IMR-90 (cell line): ENCODE measurements around the gene HSF2BP. TPM values are rescaled to one million over a fixed set of nuclear protein-coding genes. Genes with fewer than 3 reads are reported as not detected.

Experiments
- ATAC-seq: fragments of 200-7000 bp; cut with Tn5 transposase; 2 replicates; pipeline ENCODE4 v1.9.1; 2020; ENCODE audit warnings: low read depth, mild to moderate bottlenecking, moderate library complexity
- BruUV-seq: library from RNA; stranded (reverse); fragments of 400-500 nt; replicated peaks from 2 replicates; lab custom pipeline; 2021; lab: Mats Ljungman, UMichigan
- CTCF ChIA-PET: fragments of 300-600 bp; formaldehyde crosslinking; extraction: SDS; loops from one replicate; lab custom pipeline; 2021; ENCODE audit warnings: antibody characterized with exemption; lab: Yijun Ruan, JAX
- POLR2A ChIA-PET: fragments of 300-600 bp; sonication (Branson Sonifier 250); formaldehyde crosslinking; loops from one replicate; lab custom pipeline; 2022; ENCODE audit warnings: antibody characterized with exemption; ENCODE audit not compliant: unreplicated experiment; lab: Charles Lee
- DNase-seq: peaks from one replicate; pipeline ENCODE4 v3.0.0; 2013
- H2AFZ ChIP-seq: replicated peaks from 2 replicates; pipeline ENCODE3; 2013; ENCODE audit warnings: low read length, mild to moderate bottlenecking; ENCODE audit not compliant: poor library complexity
- H2AK5ac ChIP-seq: 2 replicates; pipeline ENCODE4 v1.6.1; 2013; ENCODE audit warnings: low read depth, low read length, inconsistent platforms
- H2AK9ac ChIP-seq: replicated peaks from 2 replicates; pipeline ENCODE3; 2013; ENCODE audit warnings: mild to moderate bottlenecking, low read depth, low read length, moderate library complexity; ENCODE audit not compliant: poor library complexity
- H2BK120ac ChIP-seq: 2 replicates; pipeline ENCODE4 v1.6.1; 2013; ENCODE audit warnings: low read depth, low read length, inconsistent platforms
- H2BK15ac ChIP-seq: 3 replicates; pipeline ENCODE4 v1.6.1; 2013; ENCODE audit warnings: low read depth, low read length, inconsistent platforms
- H2BK20ac ChIP-seq: 2 replicates; pipeline ENCODE4 v1.6.1; 2013; ENCODE audit warnings: low read depth, mild to moderate bottlenecking, inconsistent platforms, low read length, moderate library complexity
- H2BK5ac ChIP-seq: 2 replicates; pipeline ENCODE4 v1.6.1; 2013; ENCODE audit warnings: mild to moderate bottlenecking, low read depth, low read length, inconsistent platforms; ENCODE audit not compliant: poor library complexity, severe bottlenecking
- H3K14ac ChIP-seq: replicated peaks from 2 replicates; pipeline ENCODE4 v1.6.1; 2013; ENCODE audit warnings: low read depth, low read length, inconsistent platforms
- H3K18ac ChIP-seq: 2 replicates; pipeline ENCODE4 v1.6.1; 2013; ENCODE audit warnings: low read depth, low read length, control low read depth
- H3K23ac ChIP-seq: 2 replicates; pipeline ENCODE4 v1.6.1; 2013; ENCODE audit warnings: low read depth, low read length, inconsistent platforms
- H3K27ac ChIP-seq: 2 replicates; pipeline ENCODE4 v1.5.1; 2013; ENCODE audit warnings: mild to moderate bottlenecking, control low read depth, low read length; ENCODE audit not compliant: insufficient read depth
- H3K27me3 ChIP-seq: 2 replicates; pipeline ENCODE4 v1.6.1; 2013; ENCODE audit warnings: low read length; ENCODE audit not compliant: control insufficient read depth, insufficient read depth
- H3K36me3 ChIP-seq: 2 replicates; pipeline ENCODE4 v1.6.1; 2013; ENCODE audit warnings: low read length, mixed read lengths; ENCODE audit not compliant: control insufficient read depth, insufficient read depth
- H3K4ac ChIP-seq: 2 replicates; pipeline ENCODE4 v1.6.1; 2013; ENCODE audit warnings: low read depth, low read length, inconsistent platforms
- H3K4me1 ChIP-seq: 2 replicates; pipeline ENCODE4 v1.6.1; 2013; ENCODE audit warnings: low read length, mixed read lengths; ENCODE audit not compliant: control insufficient read depth, insufficient read depth
- H3K4me2 ChIP-seq: 2 replicates; pipeline ENCODE4 v1.6.1; 2013; ENCODE audit warnings: low read depth, mild to moderate bottlenecking, control low read depth, low read length, moderate library complexity
- H3K4me3 ChIP-seq: 2 replicates; pipeline ENCODE4 v1.5.1; 2013; ENCODE audit warnings: low read depth, mild to moderate bottlenecking, control low read depth, low read length, moderate library complexity; ENCODE audit not compliant: insufficient read depth
- H3K56ac ChIP-seq: 2 replicates; pipeline ENCODE4 v1.6.1; 2013; ENCODE audit warnings: low read length, inconsistent platforms; ENCODE audit not compliant: insufficient read depth; ENCODE audit errors: extremely low read depth
- H3K79me1 ChIP-seq, 2 experiments: 2 replicates each; pipeline ENCODE4 v1.6.1; 2013; ENCODE audit warnings: low read length in 2 of 2, inconsistent platforms in 1 of 2, low read depth in 1 of 2
- H3K9ac ChIP-seq: 2 replicates; pipeline ENCODE4 v1.6.1; 2013; ENCODE audit warnings: low read depth, low read length, control low read depth
- H3K9me1 ChIP-seq: 2 replicates; pipeline ENCODE4 v1.6.1; 2013; ENCODE audit warnings: low read length, inconsistent platforms; ENCODE audit not compliant: insufficient read depth
- H3K9me3 ChIP-seq: 2 replicates; pipeline ENCODE4 v1.6.1; 2013; ENCODE audit warnings: low read length; ENCODE audit not compliant: control insufficient read depth, insufficient read depth
- H4K20me1 ChIP-seq: 2 replicates; pipeline ENCODE4 v1.6.1; 2013; ENCODE audit warnings: low read length, inconsistent platforms; ENCODE audit not compliant: insufficient read depth
- H4K5ac ChIP-seq: 2 replicates; pipeline ENCODE4 v1.6.1; 2013; ENCODE audit warnings: mild to moderate bottlenecking, low read depth, low read length, control low read depth
- H4K8ac ChIP-seq, 2 experiments: 2 replicates each; pipeline ENCODE4 v1.6.1; 2013; ENCODE audit warnings: low read depth in 2 of 2, low read length in 2 of 2, control low read depth in 1 of 2, inconsistent platforms in 1 of 2
- H4K91ac ChIP-seq: 2 replicates; pipeline ENCODE4 v1.6.1; 2013; ENCODE audit warnings: low read depth, low read length, inconsistent platforms; ENCODE audit not compliant: insufficient read depth
- CEBPB ChIP-seq: IDR thresholded peaks from 2 replicates; pipeline ENCODE4 v1.6.1; 2012; ENCODE audit warnings: low read depth, low read length, improper control_type of control experiment
- MAFK ChIP-seq: IDR thresholded peaks from 2 replicates; pipeline ENCODE4 v1.6.1; 2012; ENCODE audit warnings: low read depth, low read length, improper control_type of control experiment
- POLR2A ChIP-seq: IDR thresholded peaks from 2 replicates; pipeline ENCODE4 v1.6.1; 2012; ENCODE audit warnings: mild to moderate bottlenecking, low read depth, low read length
- RCOR1 ChIP-seq: IDR thresholded peaks from 2 replicates; pipeline ENCODE4 v1.6.1; 2012; ENCODE audit warnings: mild to moderate bottlenecking, low read length, improper control_type of control experiment; ENCODE audit not compliant: insufficient replicate concordance
- SMC3 ChIP-seq: fragments of 150-350 bp; IDR thresholded peaks from 2 replicates; pipeline ENCODE4 v1.6.1; 2016; ENCODE audit warnings: low read depth, mild to moderate bottlenecking, antibody characterized with exemption, low read length, moderate library complexity
- WGBS, 2 experiments: methylation state at CpG; one replicate each; pipeline versions ENCODE4 v1.1.5 to v1.1.7; 2013; ENCODE audit warnings: missing lambda C conversion rate in 2 of 2; ENCODE audit not compliant: insufficient read length in 1 of 2; ENCODE audit errors: extremely low coverage in 2 of 2; 5-methylcytosine and 5-hydroxymethylcytosine counted together
- dilution Hi-C: fragments of 300-500 bp; cut with HindIII; formaldehyde crosslinking; loops from one replicate; pipeline ENCODE4 v1.14.3; 2018; ENCODE audit warnings: low sequenced_read_pairs; ENCODE audit not compliant: unreplicated experiment
- in situ Hi-C: fragments of 300-500 bp; cut with MboI; formaldehyde crosslinking; loops from 3 replicates; pipeline ENCODE4 v1.14.3; 2019; ENCODE audit warnings: low sequenced_read_pairs, inconsistent platforms, mixed read lengths
- intact Hi-C: fragments of 100-400 bp; cut with micrococcal nuclease; formaldehyde crosslinking; loops from 2 replicates; pipeline ENCODE4 v1.10.0; 2022
- polyA plus RNA-seq, 3 experiments: library from polyadenylated mRNA; depleted of rRNA; stranded (reverse); fragments of >200 nt; gene quantifications; 2 replicates each; pipeline ENCODE4 v1.2.3, GENCODE V29; 2012; ENCODE audit warnings: low replicate concordance in 1 of 3
- total RNA-seq: library from RNA; depleted of rRNA; stranded (reverse); fragments of >200 nt; gene quantifications from 2 replicates; pipeline ENCODE4 v1.2.3, GENCODE V29; 2012
- TF ChIP-seq, protein P1 (sequence below): fragments of 150-350 bp; IDR thresholded peaks from 2 replicates; pipeline ENCODE4 v1.6.1; 2016; ENCODE audit warnings: low read depth, mild to moderate bottlenecking, low read length, moderate library complexity, borderline replicate concordance
- TF ChIP-seq, protein P2 (sequence below): fragments of 150-350 bp; IDR thresholded peaks from 2 replicates; pipeline ENCODE4 v1.6.1; 2017; ENCODE audit warnings: mild to moderate bottlenecking, antibody characterized with exemption, low read length, low read depth
- TF ChIP-seq, protein P3 (sequence below): conservative IDR thresholded peaks from 2 replicates; pipeline ENCODE4 v1.5.1; 2012; ENCODE audit warnings: mild to moderate bottlenecking, low read depth, low read length, improper control_type of control experiment

Gene HSF2BP
- total and polyA plus RNA-seq, 2 of the 4 experiments (the other 2 are of a cell fraction): 0.87 to 0.90 TPM

DNA sequence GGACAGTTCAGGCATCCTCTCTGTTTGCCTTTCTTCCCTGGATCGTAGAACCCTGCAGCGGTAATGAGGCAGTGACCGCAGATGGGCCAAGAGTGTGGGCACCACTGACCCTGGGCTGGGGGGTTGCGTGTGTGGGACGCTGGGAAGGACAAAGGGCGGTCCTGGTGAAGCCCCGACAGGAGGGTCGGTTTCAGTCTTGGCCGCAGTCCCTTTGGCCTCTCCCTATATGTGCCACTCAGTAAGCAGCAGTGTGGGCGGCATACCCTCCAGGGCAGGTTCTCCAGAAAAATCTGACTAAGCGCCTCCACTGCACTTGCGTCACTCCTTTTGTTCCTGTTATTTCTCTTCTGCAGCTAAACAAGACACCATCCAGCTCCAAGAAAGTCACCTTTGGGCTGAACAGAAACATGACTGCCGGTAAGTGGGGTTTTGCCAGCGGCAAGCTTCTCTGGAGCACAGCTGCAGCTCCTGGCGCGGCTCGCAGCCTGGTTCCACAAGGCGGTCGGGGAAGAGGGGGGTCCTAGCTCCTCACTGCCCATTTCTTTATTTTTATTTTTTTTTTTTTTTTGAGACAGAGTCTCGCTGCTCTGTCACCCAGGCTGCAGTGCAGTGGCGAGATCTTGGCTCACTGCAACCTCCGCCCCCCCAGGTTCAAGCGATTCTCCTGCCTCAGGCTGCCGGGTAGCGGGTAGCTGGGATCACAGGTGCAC lies 32.0 kb upstream of the HSF2BP start:
- no TSS peak for BruUV-seq
- POLR2A ChIA-PET: interaction anchor here (0.6 kb wide), 1 partner anchor 418 kb away, joined by 3 read pairs; no protein-coding TSS in a partner anchor

More for the DNA sequence above, 32.0 kb upstream of the HSF2BP start:
- no peak overlapping the region for H3K4me3 ChIP-seq
- H3K14ac ChIP-seq: no peak overlapping the region
- ATAC-seq: no peak
- H3K36me3 ChIP-seq: peaks cover 71% of the 10 kb centered on the region
- H3K9ac ChIP-seq: no peak overlapping the region
- H3K27me3 ChIP-seq: no peaks in the 10 kb centered on the region
- no peak overlapping the region for H2AK5ac ChIP-seq
- CTCF ChIA-PET: no interaction called here
- H2BK5ac ChIP-seq: no peak overlapping the region
- intact Hi-C loops (no loop called here), in situ Hi-C loops (no loop called here), dilution Hi-C loops (no loop called here)
- H3K4ac ChIP-seq: no peak overlapping the region
- WGBS, 2 experiments: 91% methylated on average over 6 of the region's 25 CpGs; no CpG with 5 or more reads in 1 of the 2 experiments
- no peaks in the 10 kb centered on the region for H4K20me1 ChIP-seq
- H3K79me1 ChIP-seq: 0 out of 4 replicates have a peak, but pooled peaks cover 0 to 3% of the 10 kb centered on the region in 2 experiments
- no peak overlapping the region for H3K56ac ChIP-seq
- no peak overlapping the region for H3K4me2 ChIP-seq
- H4K5ac ChIP-seq: no peak overlapping the region
- no peak overlapping the region for H3K18ac ChIP-seq
- H2BK15ac ChIP-seq: no peak overlapping the region
- no peaks in the 10 kb centered on the region; the same call in 1 of the 2 replicates for H3K9me1 ChIP-seq
- H2BK20ac ChIP-seq: no peak overlapping the region
- no peak overlapping the region for H3K23ac ChIP-seq
- no peak overlapping the region for H4K8ac ChIP-seq
- H3K27ac ChIP-seq: no peak overlapping the region
- no peak overlapping the region for H2AFZ ChIP-seq
- no peak for DNase-seq
- no peaks in the 10 kb centered on the region for H3K4me1 ChIP-seq
- no peaks in the 10 kb centered on the region for H3K9me3 ChIP-seq
- H4K91ac ChIP-seq: no peak overlapping the region
- no peak overlapping the region for H2AK9ac ChIP-seq
- no peak overlapping the region for H2BK120ac ChIP-seq
- no peak for TF ChIP-seq CEBPB
- TF ChIP-seq, protein P1, sequence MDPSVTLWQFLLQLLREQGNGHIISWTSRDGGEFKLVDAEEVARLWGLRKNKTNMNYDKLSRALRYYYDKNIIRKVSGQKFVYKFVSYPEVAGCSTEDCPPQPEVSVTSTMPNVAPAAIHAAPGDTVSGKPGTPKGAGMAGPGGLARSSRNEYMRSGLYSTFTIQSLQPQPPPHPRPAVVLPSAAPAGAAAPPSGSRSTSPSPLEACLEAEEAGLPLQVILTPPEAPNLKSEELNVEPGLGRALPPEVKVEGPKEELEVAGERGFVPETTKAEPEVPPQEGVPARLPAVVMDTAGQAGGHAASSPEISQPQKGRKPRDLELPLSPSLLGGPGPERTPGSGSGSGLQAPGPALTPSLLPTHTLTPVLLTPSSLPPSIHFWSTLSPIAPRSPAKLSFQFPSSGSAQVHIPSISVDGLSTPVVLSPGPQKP: no peak
- TF ChIP-seq, protein P2, sequence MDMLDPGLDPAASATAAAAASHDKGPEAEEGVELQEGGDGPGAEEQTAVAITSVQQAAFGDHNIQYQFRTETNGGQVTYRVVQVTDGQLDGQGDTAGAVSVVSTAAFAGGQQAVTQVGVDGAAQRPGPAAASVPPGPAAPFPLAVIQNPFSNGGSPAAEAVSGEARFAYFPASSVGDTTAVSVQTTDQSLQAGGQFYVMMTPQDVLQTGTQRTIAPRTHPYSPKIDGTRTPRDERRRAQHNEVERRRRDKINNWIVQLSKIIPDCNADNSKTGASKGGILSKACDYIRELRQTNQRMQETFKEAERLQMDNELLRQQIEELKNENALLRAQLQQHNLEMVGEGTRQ: no peak
- no peak for TF ChIP-seq RCOR1
- TF ChIP-seq, protein P3, sequence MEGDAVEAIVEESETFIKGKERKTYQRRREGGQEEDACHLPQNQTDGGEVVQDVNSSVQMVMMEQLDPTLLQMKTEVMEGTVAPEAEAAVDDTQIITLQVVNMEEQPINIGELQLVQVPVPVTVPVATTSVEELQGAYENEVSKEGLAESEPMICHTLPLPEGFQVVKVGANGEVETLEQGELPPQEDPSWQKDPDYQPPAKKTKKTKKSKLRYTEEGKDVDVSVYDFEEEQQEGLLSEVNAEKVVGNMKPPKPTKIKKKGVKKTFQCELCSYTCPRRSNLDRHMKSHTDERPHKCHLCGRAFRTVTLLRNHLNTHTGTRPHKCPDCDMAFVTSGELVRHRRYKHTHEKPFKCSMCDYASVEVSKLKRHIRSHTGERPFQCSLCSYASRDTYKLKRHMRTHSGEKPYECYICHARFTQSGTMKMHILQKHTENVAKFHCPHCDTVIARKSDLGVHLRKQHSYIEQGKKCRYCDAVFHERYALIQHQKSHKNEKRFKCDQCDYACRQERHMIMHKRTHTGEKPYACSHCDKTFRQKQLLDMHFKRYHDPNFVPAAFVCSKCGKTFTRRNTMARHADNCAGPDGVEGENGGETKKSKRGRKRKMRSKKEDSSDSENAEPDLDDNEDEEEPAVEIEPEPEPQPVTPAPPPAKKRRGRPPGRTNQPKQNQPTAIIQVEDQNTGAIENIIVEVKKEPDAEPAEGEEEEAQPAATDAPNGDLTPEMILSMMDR: no peak
- no peak for TF ChIP-seq MAFK
- TF ChIP-seq SMC3: no peak
- TF ChIP-seq POLR2A: no peak
